B cell (primary cell): ENCODE data around the gene NUCB1. TPM values are rescaled to one million over a fixed set of nuclear protein-coding genes. Genes with fewer than 3 reads are reported as not detected.

ENCODE experiments used
- ATAC-seq: fragments of 200-7000 bp; cut with Tn5 transposase; one replicate; pipeline ENCODE4 v1.10.0; 2021; ENCODE audit warnings: low read depth, mild to moderate bottlenecking, moderate number of reproducible peaks, moderate library complexity
- CTCF ChIA-PET: fragments of 350-600 bp; sonication (Branson Sonifier 250); formaldehyde crosslinking; loops from one replicate; lab custom pipeline; 2021; ENCODE audit warnings: antibody characterized with exemption, inconsistent platforms; lab: Charles Lee
- POLR2A ChIA-PET: fragments of 350-600 bp; sonication (Branson Sonifier 250); formaldehyde crosslinking; loops from one replicate; lab custom pipeline; 2021; ENCODE audit warnings: antibody characterized with exemption; lab: Charles Lee
- DNase-seq: peaks from one replicate; pipeline ENCODE4 v3.0.0; 2013
- H2AFZ ChIP-seq: 2 replicates; pipeline ENCODE4 v1.6.1; 2012; ENCODE audit warnings: mild to moderate bottlenecking, low read depth, low read length; ENCODE audit not compliant: insufficient read depth, poor library complexity, severe bottlenecking
- H3K27ac ChIP-seq, 2 donors: 1 replicate in 1 of 2; 2 replicates in 1 of 2; pipeline ENCODE4 v1.5.1; 2012 to 2013; ENCODE audit warnings: low read length in 2 of 2, mild to moderate bottlenecking in 2 of 2, moderate library complexity in 1 of 2
- H3K27me3 ChIP-seq, 4 experiments: fragments of 200-600 bp in 1 of 4; sonication (generic) in 1 of 4; replicated peaks in 1 of 4; 1 replicate in 2 of 4; 2 replicates in 2 of 4; pipeline versions ENCODE4 v1.6.1 to v1.7.0; 2013 to 2016; ENCODE audit warnings: low read length in 3 of 4, mild to moderate bottlenecking in 2 of 4, mixed read lengths in 1 of 4, moderate library complexity in 1 of 4; ENCODE audit not compliant: insufficient read depth in 4 of 4, control insufficient read depth in 3 of 4; ENCODE audit errors: control extremely low read depth in 1 of 4
- H3K36me3 ChIP-seq, 2 experiments: replicated peaks in 1 of 2; 1 replicate in 1 of 2; 2 replicates in 1 of 2; pipeline versions ENCODE4 v1.6.1 to v1.7.1; 2013; ENCODE audit warnings: low read length in 1 of 2; ENCODE audit not compliant: insufficient read depth in 2 of 2, control insufficient read depth in 1 of 2; ENCODE audit errors: control extremely low read depth in 1 of 2, extremely low read depth in 1 of 2
- H3K4me1 ChIP-seq, 2 donors: fragments of 200-600 bp in 1 of 2; sonication (generic) in 1 of 2; 1 replicate in 1 of 2; 2 replicates in 1 of 2; pipeline versions ENCODE4 v1.5.1 to v1.6.1; 2013 to 2017; ENCODE audit warnings: low read length in 2 of 2; ENCODE audit not compliant: control insufficient read depth in 2 of 2, insufficient read depth in 2 of 2
- H3K4me2 ChIP-seq: replicated peaks from 2 replicates; pipeline ENCODE3; 2012; ENCODE audit warnings: mild to moderate bottlenecking, low read depth, low read length; ENCODE audit not compliant: poor library complexity, severe bottlenecking
- H3K4me3 ChIP-seq, 5 experiments: fragments of 200-600 bp in 1 of 5; sonication (generic) in 1 of 5; 1 replicate in 3 of 5; 2 replicates in 2 of 5; pipeline versions ENCODE4 v1.5.1 to v1.7.0; 2011 to 2016; ENCODE audit warnings: low read length in 4 of 5, mild to moderate bottlenecking in 4 of 5, low read depth in 2 of 5, control low read depth in 1 of 5, moderate library complexity in 1 of 5; ENCODE audit not compliant: insufficient read depth in 1 of 5; ENCODE audit errors: control extremely low read depth in 1 of 5, extremely low read depth in 1 of 5
- H3K79me2 ChIP-seq: fragments of 200-600 bp; sonication (generic); one replicate; pipeline ENCODE4 v1.6.0; 2016; ENCODE audit warnings: low read length; ENCODE audit not compliant: control insufficient read depth, insufficient read depth
- H3K9ac ChIP-seq: fragments of 200-600 bp; sonication (generic); 2 replicates; pipeline ENCODE4 v1.6.1; 2017; ENCODE audit warnings: mild to moderate bottlenecking, low read length, moderate library complexity
- H3K9me3 ChIP-seq, 3 donors: one replicate each; pipeline versions ENCODE4 v1.6.1 to v1.7.1; 2013; ENCODE audit warnings: low read length in 2 of 3; ENCODE audit not compliant: control insufficient read depth in 2 of 3, insufficient read depth in 1 of 3; ENCODE audit errors: control extremely low read depth in 1 of 3
- H4K20me1 ChIP-seq: 2 replicates; pipeline ENCODE4 v1.6.0; 2012; ENCODE audit warnings: mild to moderate bottlenecking, low read length; ENCODE audit not compliant: insufficient read depth, control insufficient read depth, poor library complexity, severe bottlenecking
- H3K27ac Mint-ChIP-seq: one replicate; pipeline ENCODE4 v1.8.0; 2021; ENCODE audit warnings: mixed read lengths
- H3K27me3 Mint-ChIP-seq: one replicate; pipeline ENCODE4 v1.8.0; 2021; ENCODE audit warnings: mixed read lengths
- H3K4me1 Mint-ChIP-seq: one replicate; pipeline ENCODE4 v1.8.0; 2021; ENCODE audit warnings: mixed read lengths
- H3K4me3 Mint-ChIP-seq: one replicate; pipeline ENCODE4 v1.8.0; 2021; ENCODE audit warnings: mixed read lengths
- H3K9me3 Mint-ChIP-seq: one replicate; pipeline ENCODE4 v1.8.0; 2022; ENCODE audit warnings: mixed read lengths; ENCODE audit not compliant: insufficient read depth
- CTCF ChIP-seq: fragments of 200-600 bp; IDR thresholded peaks from one replicate; pipeline ENCODE4 v1.8.0; 2022; ENCODE audit warnings: antibody characterized with exemption, mild to moderate bottlenecking
- EZH2 ChIP-seq: IDR thresholded peaks from 2 replicates; pipeline ENCODE4 v1.6.1; 2012; ENCODE audit warnings: borderline replicate concordance, low read depth, mild to moderate bottlenecking, moderate library complexity, low read length; ENCODE audit not compliant: insufficient read depth, poor library complexity, severe bottlenecking
- WGBS: methylation state at CpG from one replicate; pipeline ENCODE4 v1.1.5; 2013; ENCODE audit warnings: missing lambda C conversion rate; ENCODE audit not compliant: insufficient coverage; 5-methylcytosine and 5-hydroxymethylcytosine counted together
- intact Hi-C: fragments of 100-400 bp; cut with micrococcal nuclease; formaldehyde crosslinking; loops from one replicate; pipeline ENCODE4 v1.10.0; 2022
- polyA minus RNA-seq: library from RNA; depleted of rRNA, polyadenylated mRNA; stranded (reverse); fragments of >200 nt; gene quantifications from 2 replicates; pipeline ENCODE4 v1.2.3, GENCODE V29; 2012
- polyA plus RNA-seq: library from polyadenylated mRNA; depleted of rRNA; stranded (reverse); fragments of >200 nt; gene quantifications from 2 replicates; pipeline ENCODE4 v1.2.3, GENCODE V29; 2012
- total RNA-seq, 2 donors: library from RNA; stranded (reverse); fragments of 120-200 nt in 1 of 2; gene quantifications; 1 replicate in 1 of 2; 2 replicates in 1 of 2; pipeline versions ENCODE4 v1.2.3 to v1.2.4, GENCODE V29; 2013 to 2022

The NUCB1 gene
- 134 and 136 TPM in 2 replicates for total RNA-seq
- total RNA-seq (2013): 59.8 TPM
- polyA plus RNA-seq: 85.9 and 118 TPM in 2 replicates
- 92.1 and 113 TPM in 2 replicates for polyA minus RNA-seq

DNA sequence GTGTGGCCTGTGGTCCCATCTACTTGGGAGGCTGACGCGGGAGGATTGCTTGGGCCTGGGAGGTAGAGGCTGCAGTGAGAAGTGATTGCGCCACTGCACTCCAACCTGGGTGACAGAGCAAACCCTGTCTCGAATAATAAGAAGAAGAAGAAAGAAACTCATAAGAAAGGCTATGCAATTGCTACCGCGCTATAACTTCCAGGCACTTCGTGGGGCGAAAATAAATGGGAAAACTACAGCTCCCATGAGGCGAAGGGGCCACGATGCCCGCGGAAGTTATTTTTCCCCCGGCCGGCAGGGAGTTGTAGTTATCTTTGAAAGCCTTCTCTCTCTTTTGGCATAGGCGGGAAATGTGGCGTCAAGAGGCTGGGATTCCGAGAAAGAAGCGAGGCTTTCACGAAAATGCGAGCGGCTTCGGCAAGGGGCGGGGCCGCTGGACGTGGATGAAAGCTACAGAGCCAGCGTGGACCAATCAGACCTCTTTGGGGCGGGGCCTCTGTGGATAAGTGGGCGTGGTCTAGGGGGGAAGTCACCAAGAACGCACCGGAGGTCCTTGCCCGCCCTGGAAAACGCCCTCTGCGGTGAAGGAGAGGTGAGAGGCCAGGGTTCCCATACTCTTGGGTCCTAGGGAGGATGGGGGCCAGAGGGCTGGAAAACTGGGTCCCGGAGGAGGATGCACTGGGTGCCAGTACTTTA is at the start of gene NUCB1:
Gene NUCB1, plus strand, starts transcription at position 532 of the 696 bp plus-strand sequence. CDS start 485 bp downstream, outside the sequence.
- no peak for TF ChIP-seq CTCF
- TF ChIP-seq EZH2: no peak
- WGBS: under 1% methylated on average over 25 of the region's 34 CpGs
- H3K4me1 ChIP-seq: peaks cover 18 to 35% of the 10 kb centered on the region in 2 donors
- ChIA-PET POLR2A (interaction anchor here (0.6 to 1.9 kb wide), 8 partner anchors 24 to 262 kb away, joined by 3 to 7 read pairs (median 4); partner anchors contain the start of genes BAX, DBP, FTL and GYS1), CTCF (interaction anchor here (1.0 to 2.9 kb wide), 7 partner anchors 18 to 112 kb away, joined by 3 to 12 read pairs (median 3); no protein-coding TSS in a partner anchor)
- H3K36me3 ChIP-seq: peaks cover 4 to 9% of the 10 kb centered on the region in 2 experiments
- peaks cover 0 to 25% (median 6%) of the 10 kb centered on the region in 4 experiments for H3K27me3 ChIP-seq
- H3K4me3 ChIP-seq: peak within 1 kb of the TSS; percentile 62 to 95 (median 82)
- H3K9me3 ChIP-seq: peaks cover 0 to 7% (median 0%) of the 10 kb centered on the region in 3 donors
- peaks cover 34% of the 10 kb centered on the region for H3K79me2 ChIP-seq
- H3K27ac ChIP-seq: peak within 1 kb of the TSS; percentile 61 to 83
- Mint-ChIP-seq H3K27ac (peak within 1 kb of the TSS; percentile 91), H3K4me3 (peak within 1 kb of the TSS; percentile 96), H3K27me3 (peaks cover 11% of the 10 kb centered on the region), H3K9me3 (no peaks in the 10 kb centered on the region), H3K4me1 (peaks cover 31% of the 10 kb centered on the region)
- ATAC-seq: peak; percentile 99
- DNase-seq: peak; percentile 96
- peak within 1 kb of the TSS; percentile 92 for H3K4me2 ChIP-seq
- H2AFZ ChIP-seq: peak within 1 kb of the TSS; percentile 98
- H3K9ac ChIP-seq: peak within 1 kb of the TSS; percentile 93
- intact Hi-C loops: loop anchor here (1.0 to 2.0 kb wide), 7 partner anchors 24 to 186 kb away; partner anchors contain the start of genes BAX, DHDH, FTL and GYS1
- H4K20me1 ChIP-seq: peaks cover 8% of the 10 kb centered on the region

GRCh38 chr19:48852292-48852691 is 47.8 kb upstream of the NUCB1 start:
- POLR2A ChIA-PET: no interaction called here
- Histone ChIP-seq H4K20me1 (no peaks in the 10 kb centered on the region), H3K36me3 (no peaks in the 10 kb centered on the region), H3K27me3 (no peaks in the 10 kb centered on the region), H3K9me3 (no peaks in the 10 kb centered on the region), H3K4me2 (no peak overlapping the region), H2AFZ (no peak overlapping the region), H3K4me3 (no peak overlapping the region), H3K4me1 (no peaks in the 10 kb centered on the region), H3K79me2 (no peaks in the 10 kb centered on the region), H3K27ac (no peak overlapping the region), H3K9ac (no peak overlapping the region)
- Mint-ChIP-seq H3K4me1 (no peaks in the 10 kb centered on the region), H3K27ac (no peak overlapping the region), H3K4me3 (no peak overlapping the region), H3K27me3 (no peaks in the 10 kb centered on the region), H3K9me3 (no peaks in the 10 kb centered on the region)
- no peak for TF ChIP-seq CTCF
- TF ChIP-seq EZH2: no peak
- WGBS: 94% methylated on average over 2 of the region's 4 CpGs
- CTCF ChIA-PET: interaction anchor here (0.6 to 7.9 kb wide), 3 partner anchors 9 to 662 kb away, joined by 3 to 65 read pairs (median 3); no protein-coding TSS in a partner anchor
- DNase-seq: no peak
- no peak for ATAC-seq
- intact Hi-C loops: no loop called here
